ENCODE data around the gene ADCY3.

DNA sequence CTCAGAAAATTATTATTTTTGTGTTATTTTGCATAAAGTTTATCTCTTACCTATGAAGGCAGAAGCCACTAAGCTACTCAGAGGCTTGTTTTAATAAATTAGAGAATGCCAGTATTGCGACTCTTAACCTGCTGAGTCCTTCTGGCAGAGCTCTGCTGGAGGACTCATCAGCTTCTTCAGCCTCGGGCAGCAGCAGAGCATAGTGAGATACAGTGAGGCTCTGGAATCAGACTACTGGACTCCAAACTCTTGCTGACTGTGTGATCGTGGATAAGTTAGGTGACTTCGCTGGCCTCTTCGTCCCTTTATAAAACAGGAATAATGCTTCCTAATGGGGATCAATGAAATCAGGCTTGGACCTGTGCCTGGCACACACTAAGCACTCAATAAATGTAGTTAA lies 128.6 kb downstream of the ADCY3 start:
- TF ChIP-seq, protein P1, sequence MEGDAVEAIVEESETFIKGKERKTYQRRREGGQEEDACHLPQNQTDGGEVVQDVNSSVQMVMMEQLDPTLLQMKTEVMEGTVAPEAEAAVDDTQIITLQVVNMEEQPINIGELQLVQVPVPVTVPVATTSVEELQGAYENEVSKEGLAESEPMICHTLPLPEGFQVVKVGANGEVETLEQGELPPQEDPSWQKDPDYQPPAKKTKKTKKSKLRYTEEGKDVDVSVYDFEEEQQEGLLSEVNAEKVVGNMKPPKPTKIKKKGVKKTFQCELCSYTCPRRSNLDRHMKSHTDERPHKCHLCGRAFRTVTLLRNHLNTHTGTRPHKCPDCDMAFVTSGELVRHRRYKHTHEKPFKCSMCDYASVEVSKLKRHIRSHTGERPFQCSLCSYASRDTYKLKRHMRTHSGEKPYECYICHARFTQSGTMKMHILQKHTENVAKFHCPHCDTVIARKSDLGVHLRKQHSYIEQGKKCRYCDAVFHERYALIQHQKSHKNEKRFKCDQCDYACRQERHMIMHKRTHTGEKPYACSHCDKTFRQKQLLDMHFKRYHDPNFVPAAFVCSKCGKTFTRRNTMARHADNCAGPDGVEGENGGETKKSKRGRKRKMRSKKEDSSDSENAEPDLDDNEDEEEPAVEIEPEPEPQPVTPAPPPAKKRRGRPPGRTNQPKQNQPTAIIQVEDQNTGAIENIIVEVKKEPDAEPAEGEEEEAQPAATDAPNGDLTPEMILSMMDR (IDR thresholded peaks at IDR 0.05; ENCODE audit: poor library complexity) = no peak
- no peak for TF ChIP-seq EZH2phosphoT487 (IDR thresholded peaks at IDR 0.05; ENCODE audit: low read depth, severe bottlenecking, unreplicated experiment)
